C1 segment of cervical spinal cord (tissue), 14 donors: ENCODE data around the gene IFNA4.
"Not testable (repeated sequence)": the region's sequence is repeated elsewhere in the genome, so short reads cannot be mapped to it uniquely, and the experiment has no call there.

ENCODE experiments used
- DNase-seq, 14 donors: peaks; one replicate each; lab custom pipeline; 2025; lab: John Stamatoyannopoulos, UW

IFNA4 gene

GRCh38 chr9:21187487-21187886 lies at the start of gene IFNA4:
Gene IFNA4, minus strand, starts transcription at chr9:21187587. Its CDS starts 56 bp downstream, at chr9:21187531.
- DNase-seq: not testable (repeated sequence)

- not testable (repeated sequence) for DNase-seq
Observed at GRCh38 chr9:21236360-21236714, 49.0 kb upstream of the IFNA4 start.

- DNase-seq: not testable (repeated sequence)
Observed at GRCh38 chr9:21235468-21236359, 48.3 kb upstream of the IFNA4 start.

GRCh38 chr9:21234153-21234687 lies 46.8 kb upstream of the IFNA4 start:
- no peak for DNase-seq

GRCh38 chr9:21233258-21233657 lies 45.9 kb upstream of the IFNA4 start:
- DNase-seq: no peak

- DNase-seq: no peak
Observed at GRCh38 chr9:21228122-21228521, 40.7 kb upstream of the IFNA4 start, which contains the start of gene IFNA17. Gene IFNA17, minus strand, starts transcription at chr9:21228222. Its CDS starts 49 bp downstream, at chr9:21228173.

- DNase-seq: not testable (repeated sequence)
Observed at GRCh38 chr9:21217211-21217610, 29.8 kb upstream of the IFNA4 start, which contains the start of gene IFNA16. Gene IFNA16, minus strand, starts transcription at chr9:21217311. Its CDS starts 6 bp downstream, at chr9:21217305.

GRCh38 chr9:21213411-21214326 lies 26.3 kb upstream of the IFNA4 start:
- not testable (repeated sequence) for DNase-seq

- DNase-seq: not testable (repeated sequence)
Observed at GRCh38 chr9:21212160-21212559, 24.8 kb upstream of the IFNA4 start.

- not testable (repeated sequence) for DNase-seq
Observed at GRCh38 chr9:21210782-21211181, 23.4 kb upstream of the IFNA4 start.

GRCh38 chr9:21210311-21210710 lies 22.9 kb upstream of the IFNA4 start:
- no peak for DNase-seq

GRCh38 chr9:21207043-21207442 lies 19.7 kb upstream of the IFNA4 start, which contains the start of gene IFNA10:
Gene IFNA10, minus strand, starts transcription at chr9:21207143. Its CDS starts 46 bp downstream, at chr9:21207097.
- DNase-seq: not testable (repeated sequence)

GRCh38 chr9:21205204-21205603 lies 17.8 kb upstream of the IFNA4 start:
- DNase-seq: no peak

- not testable (repeated sequence) for DNase-seq
Observed at GRCh38 chr9:21202105-21202504, 14.7 kb upstream of the IFNA4 start, which contains the start of gene IFNA7. Gene IFNA7, minus strand, starts transcription at chr9:21202205. Its CDS starts 40 bp downstream, at chr9:21202165.

GRCh38 chr9:21194867-21195776 lies 7.7 kb upstream of the IFNA4 start:
- DNase-seq: peak in 1 of 14 donors; percentile 12

GRCh38 chr9:21182810-21183736 lies 4.3 kb downstream of the IFNA4 start:
- DNase-seq: not testable (repeated sequence)

- no peak for DNase-seq
Observed at GRCh38 chr9:21174671-21175070, 12.7 kb downstream of the IFNA4 start.

GRCh38 chr9:21172156-21172555 lies 15.2 kb downstream of the IFNA4 start:
- DNase-seq: no peak

- DNase-seq: no peak
Observed at GRCh38 chr9:21171351-21171750, 16.0 kb downstream of the IFNA4 start.
